ENCODE measurements around the gene DHRS7B. TPM values are rescaled to one million over a fixed set of nuclear protein-coding genes. Genes with fewer than 3 reads are reported as not detected.

The DHRS7B gene
- total and polyA plus RNA-seq, 9 of the 15 experiments (the other 6 are each of a cell fraction or from before 2014, with no cell fraction given): 8.0 to 30.7 (median 14.8) TPM

- no TSS peak for BruUV-seq (replicated peaks)
- Histone ChIP-seq H3K9me1 (ENCODE audit: control insufficient read depth, insufficient read depth, low read length) (no peaks in the 10 kb centered on the region), H3K4me3 (no peak overlapping the region), H3K4me2 (ENCODE audit: insufficient read depth, low read length) (no peak overlapping the region), H3K27ac (ENCODE audit: extremely low read depth, low read depth, low read length) (no peak overlapping the region), H3K27me3 (ENCODE audit: control insufficient read depth in 2 of 2, insufficient read depth in 2 of 2, low read length in 2 of 2) (no peaks in the 10 kb centered on the region), H3K4me1 (replicated peaks in 1 of 2; ENCODE audit: control insufficient read depth in 2 of 2, insufficient read depth in 2 of 2, low read length in 2 of 2) (no peaks in the 10 kb centered on the region; a peak in 1 of 5 replicates), H3K9me3 (replicated peaks; ENCODE audit: control insufficient read depth, insufficient read depth, low read depth, low read length) (no peaks in the 10 kb centered on the region), H3K9ac (ENCODE audit: insufficient read depth in 1 of 2, low read depth in 2 of 2, low read length in 2 of 2) (no peak overlapping the region), H4K20me1 (replicated peaks; ENCODE audit: control insufficient read depth, insufficient read depth, low read length) (no peaks in the 10 kb centered on the region), H3K79me2 (ENCODE audit: control insufficient read depth, insufficient read depth, low read length) (no peaks in the 10 kb centered on the region), H3K36me3 (ENCODE audit: control insufficient read depth, insufficient read depth, low read length) (peaks cover 9% of the 10 kb centered on the region; the same call in 1 of the 3 replicates), H2AFZ (ENCODE audit: low read depth, low read length) (no peak overlapping the region)
- intact Hi-C loops (cut with micrococcal nuclease) (no loop called here), in situ Hi-C loops (cut with MboI) (no loop called here)
- ChIA-PET CTCF (ENCODE audit: low intra/inter-chr PET ratio) (no interaction called here), POLR2A (interaction anchor here (1.3 kb wide), 1 partner anchor 17 kb away, joined by 5 read pairs; no protein-coding TSS in a partner anchor)
- ATAC-seq (no peak), DNase-seq (ENCODE audit: extremely low read depth in 1 of 4, low spot score in 3 of 4) (no peak), FAIRE-seq (no peak)
- 94% methylated on average over 9 of the region's 13 CpGs for WGBS (ENCODE audit: insufficient coverage, low coverage, missing lambda C conversion rate)
- TF ChIP-seq CHD1 (IDR thresholded peaks at IDR 0.05; ENCODE audit: low read length) (no peak), ARID3B (CRISPR knock-in tag; IDR thresholded peaks at IDR 0.05; ENCODE audit: borderline replicate concordance) (no peak), CBFA2T2 (conservative IDR thresholded peaks at IDR 0.05) (no peak), SREBF2 (CRISPR knock-in tag; IDR thresholded peaks at IDR 0.05) (no peak), ETS1 (conservative IDR thresholded peaks at IDR 0.05; ENCODE audit: control insufficient read depth, low read depth, low read length) (no peak), ZNF395 (CRISPR knock-in tag; IDR thresholded peaks at IDR 0.05) (no peak), GTF2F1 (IDR thresholded peaks at IDR 0.05; ENCODE audit: low read depth, low read length) (no peak)
Measured at GRCh38 chr17:21177854-21178600, 51.3 kb downstream of the DHRS7B start.
